Lower leg skin (tissue), 4 donors: ENCODE measurements around the gene SLC35F3. TPM values are rescaled to one million over a fixed set of nuclear protein-coding genes. Genes with fewer than 3 reads are reported as not detected.
"Not testable (repeated sequence)": the region's sequence is repeated elsewhere in the genome, so short reads cannot be mapped to it uniquely, and the experiment has no call there.

ENCODE experiments used
- DNase-seq, 2 donors: peaks; one replicate each; pipeline ENCODE4 v3.0.0-alpha.2; 2019; ENCODE audit warnings: low spot score in 2 of 2
- H3K4me3 ChIP-seq: fragments of 200-600 bp; sonication (generic); 2 replicates; pipeline ENCODE4 v1.5.1; 2017; ENCODE audit warnings: mild to moderate bottlenecking, low read depth; ENCODE audit not compliant: poor library complexity, severe bottlenecking
- POLR2A ChIP-seq, 2 donors: fragments of 450-650 bp; IDR thresholded peaks; one replicate each; pipeline ENCODE4 v1.6.1; 2016 to 2017; ENCODE audit warnings: antibody characterized with exemption in 2 of 2, mild to moderate bottlenecking in 1 of 2, moderate library complexity in 1 of 2
- WGBS, 2 donors: methylation state at CpG; one replicate each; pipeline ENCODE4 v1.1.5; 2018; 5-methylcytosine and 5-hydroxymethylcytosine counted together
- intact Hi-C: fragments of 100-400 bp; cut with DNase I; formaldehyde crosslinking; loops from one replicate; pipeline ENCODE4 v1.15.0; 2023; ENCODE audit warnings: low total_unique reads
- total RNA-seq, 4 donors: library from RNA; depleted of rRNA; stranded (reverse); fragments of >200 nt; gene quantifications; one replicate each; pipeline ENCODE4 v1.1.0, GENCODE V29; 2016
- TF ChIP-seq, protein P1 (sequence below), 3 donors: fragments of 450-650 bp; IDR thresholded peaks; one replicate each; pipeline ENCODE4 v1.5.1; 2016; ENCODE audit warnings: antibody characterized with exemption in 3 of 3, mild to moderate bottlenecking in 3 of 3, moderate library complexity in 2 of 3

The SLC35F3 gene
- total RNA-seq, 4 donors from 2014 or later, result 0.42 to 0.83 (median 0.64) TPM

DNA sequence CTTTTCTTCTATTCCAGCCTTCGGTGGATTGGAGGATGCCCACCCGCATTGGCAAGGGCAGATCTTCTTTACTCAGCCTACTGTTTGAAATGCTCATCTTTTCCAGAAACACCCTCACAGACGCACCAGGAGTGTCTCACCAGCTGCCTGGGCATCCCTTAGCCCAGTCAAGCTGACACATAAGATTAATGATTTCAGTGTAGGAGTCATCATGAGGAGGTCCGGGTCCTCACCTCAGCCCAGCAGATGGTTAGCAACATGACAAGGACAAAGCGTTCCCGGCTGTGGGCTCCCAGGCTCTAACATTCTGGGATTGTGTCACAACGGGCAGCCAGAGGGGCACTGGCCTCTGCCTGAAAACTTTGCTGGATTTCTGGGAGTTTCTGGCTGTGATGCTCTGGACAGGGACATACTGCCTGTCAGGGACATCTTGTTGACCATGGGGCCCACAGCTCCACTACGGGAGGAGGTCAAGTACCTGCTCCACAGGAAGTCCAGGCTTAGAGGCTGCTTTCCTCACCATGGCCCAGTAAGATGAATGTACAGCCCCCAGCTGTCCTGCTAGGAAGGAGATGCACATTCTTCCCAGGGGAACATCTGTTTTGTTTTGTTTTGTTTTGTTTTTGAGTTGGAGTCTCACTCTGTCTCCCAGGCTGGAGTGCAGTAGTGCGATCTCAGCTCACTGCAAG lies 264.8 kb downstream of the SLC35F3 start:
- no peak for DNase-seq
- no peak overlapping the region for H3K4me3 ChIP-seq
- no peak for TF ChIP-seq POLR2A (IDR thresholded peaks at IDR 0.05)
- TF ChIP-seq, protein P1, sequence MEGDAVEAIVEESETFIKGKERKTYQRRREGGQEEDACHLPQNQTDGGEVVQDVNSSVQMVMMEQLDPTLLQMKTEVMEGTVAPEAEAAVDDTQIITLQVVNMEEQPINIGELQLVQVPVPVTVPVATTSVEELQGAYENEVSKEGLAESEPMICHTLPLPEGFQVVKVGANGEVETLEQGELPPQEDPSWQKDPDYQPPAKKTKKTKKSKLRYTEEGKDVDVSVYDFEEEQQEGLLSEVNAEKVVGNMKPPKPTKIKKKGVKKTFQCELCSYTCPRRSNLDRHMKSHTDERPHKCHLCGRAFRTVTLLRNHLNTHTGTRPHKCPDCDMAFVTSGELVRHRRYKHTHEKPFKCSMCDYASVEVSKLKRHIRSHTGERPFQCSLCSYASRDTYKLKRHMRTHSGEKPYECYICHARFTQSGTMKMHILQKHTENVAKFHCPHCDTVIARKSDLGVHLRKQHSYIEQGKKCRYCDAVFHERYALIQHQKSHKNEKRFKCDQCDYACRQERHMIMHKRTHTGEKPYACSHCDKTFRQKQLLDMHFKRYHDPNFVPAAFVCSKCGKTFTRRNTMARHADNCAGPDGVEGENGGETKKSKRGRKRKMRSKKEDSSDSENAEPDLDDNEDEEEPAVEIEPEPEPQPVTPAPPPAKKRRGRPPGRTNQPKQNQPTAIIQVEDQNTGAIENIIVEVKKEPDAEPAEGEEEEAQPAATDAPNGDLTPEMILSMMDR (IDR thresholded peaks at IDR 0.05), result no peak
- WGBS, 2 donors, result 91 to 94% methylated on average over 9 of the region's 9 CpGs
- intact Hi-C loops, result no loop called here

DNA sequence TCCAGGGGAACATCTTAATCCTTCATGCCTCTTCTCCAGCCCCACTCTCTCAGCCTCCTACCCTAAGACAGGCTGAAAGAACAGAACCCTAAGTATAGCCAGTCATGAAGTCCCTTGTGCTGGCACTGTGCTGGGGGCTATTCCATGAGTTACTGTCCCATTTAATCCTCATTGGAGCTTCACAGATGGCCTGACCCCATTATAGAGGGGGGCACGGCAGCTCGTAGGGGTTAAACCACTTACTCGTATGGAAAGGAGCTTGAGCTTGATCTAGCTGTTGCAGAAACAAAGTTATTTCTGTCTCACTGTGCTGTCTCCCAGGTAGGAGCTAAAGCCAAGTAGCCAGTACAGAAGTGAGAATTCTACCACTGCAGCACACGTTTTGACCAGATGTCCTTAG lies 265.6 kb downstream of the SLC35F3 start:
- no peak for DNase-seq
- 64% methylated on average over 4 of the region's 4 CpGs for WGBS, 2 donors
- no peak overlapping the region for H3K4me3 ChIP-seq
- TF ChIP-seq, protein P1 (IDR thresholded peaks at IDR 0.05), result no peak
- TF ChIP-seq POLR2A (IDR thresholded peaks at IDR 0.05), result no peak
- intact Hi-C loops, result no loop called here

DNA sequence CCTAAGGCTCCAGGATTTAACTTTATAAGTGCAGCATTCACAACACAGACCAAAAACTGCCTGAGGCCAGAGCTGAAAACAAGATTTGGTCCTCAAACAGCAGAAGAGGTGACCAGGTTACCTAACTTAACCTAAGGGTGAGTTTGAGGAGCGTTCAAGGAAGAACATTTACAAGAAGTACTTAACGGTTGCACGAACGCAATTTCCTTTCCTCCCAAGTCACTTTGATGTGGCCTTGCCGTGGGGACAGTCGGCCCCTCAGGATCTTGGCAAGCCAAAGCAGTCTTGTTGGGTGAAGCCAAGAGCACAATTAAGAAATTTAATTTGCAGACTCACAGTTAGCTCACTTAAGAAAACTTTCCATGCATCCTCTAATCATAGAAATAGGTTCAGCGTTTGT lies 266.1 kb downstream of the SLC35F3 start:
- DNase-seq, result peak in 1 of 2 donors; percentile 53
- TF ChIP-seq, protein P1 (IDR thresholded peaks at IDR 0.05), result no peak
- TF ChIP-seq POLR2A (IDR thresholded peaks at IDR 0.05), result no peak
- 36 to 42% methylated on average over 7 of the region's 7 CpGs for WGBS, 2 donors
- no peak overlapping the region for H3K4me3 ChIP-seq
- intact Hi-C loops, result no loop called here

DNA sequence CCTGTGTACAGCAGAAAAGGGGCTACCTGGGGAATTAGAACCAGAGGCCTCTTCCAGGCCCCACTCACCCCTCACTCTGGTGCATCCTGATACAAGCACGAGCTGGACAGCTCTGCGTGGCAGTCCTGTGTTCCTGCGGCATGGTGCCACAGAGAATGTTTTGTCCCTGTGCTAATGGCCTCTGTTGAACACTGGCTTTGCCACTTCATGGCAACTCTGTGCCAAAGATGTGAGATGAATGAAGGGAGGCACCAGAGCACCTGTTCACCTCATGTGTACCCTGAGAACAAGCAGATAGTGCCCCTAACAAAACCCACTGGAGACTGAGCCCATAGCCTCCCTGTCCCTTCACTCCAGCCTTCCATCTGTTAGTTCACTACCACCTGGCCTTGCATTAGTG lies 269.5 kb downstream of the SLC35F3 start:
- TF ChIP-seq, protein P1 (IDR thresholded peaks at IDR 0.05), result no peak
- TF ChIP-seq POLR2A (IDR thresholded peaks at IDR 0.05), result no peak
- 64 to 73% methylated on average over 3 of the region's 3 CpGs for WGBS, 2 donors
- peak in 1 of 2 donors; percentile 43 for DNase-seq
- intact Hi-C loops, result no loop called here
- H3K4me3 ChIP-seq, result no peak overlapping the region

DNA sequence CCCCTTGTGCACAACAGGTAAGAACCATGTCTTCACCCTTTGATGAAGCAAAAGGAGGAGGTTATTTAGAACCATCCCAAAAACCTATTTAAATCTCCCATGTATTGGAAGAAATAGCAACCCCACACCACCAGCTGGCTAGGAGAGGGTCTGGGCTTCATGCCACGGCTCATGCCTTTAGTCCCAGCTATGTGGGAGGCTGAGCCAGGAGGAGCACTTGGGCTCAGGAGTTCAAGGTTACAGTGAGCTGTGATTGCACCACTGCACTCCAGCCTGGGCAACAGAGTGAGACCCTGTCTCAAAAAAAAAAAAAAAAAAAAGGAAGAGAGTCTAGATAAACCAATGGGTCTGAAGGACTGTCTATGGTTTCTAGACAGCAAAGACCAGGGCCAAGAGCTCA lies 270.9 kb downstream of the SLC35F3 start:
- TF ChIP-seq, protein P1 (IDR thresholded peaks at IDR 0.05), result no peak
- TF ChIP-seq POLR2A (IDR thresholded peaks at IDR 0.05), result no peak
- no peak for DNase-seq
- no peak overlapping the region for H3K4me3 ChIP-seq
- intact Hi-C loops, result no loop called here
- WGBS, 2 donors, result 57 to 73% methylated on average over 1 of the region's 1 CpG

DNA sequence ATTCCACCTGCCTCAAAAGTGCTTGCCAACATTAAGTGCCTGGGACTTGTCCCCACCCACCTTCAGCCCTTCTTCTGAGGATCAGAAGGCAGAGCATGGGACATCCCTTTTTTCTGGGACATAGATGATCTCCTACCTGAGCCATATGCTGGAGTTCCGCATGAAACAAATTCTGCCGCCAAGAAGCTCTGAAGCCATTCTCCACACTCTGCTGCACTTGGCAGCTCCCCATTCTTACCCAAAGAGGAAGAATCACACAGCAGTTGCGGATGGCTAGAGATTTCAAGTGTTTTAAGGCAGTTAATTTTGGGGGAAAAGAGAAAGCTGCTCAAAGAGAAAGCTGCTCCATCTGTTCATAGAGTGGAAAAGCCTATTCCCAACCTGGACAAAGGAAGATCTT lies 271.5 kb downstream of the SLC35F3 start:
- intact Hi-C loops, result no loop called here

DNA sequence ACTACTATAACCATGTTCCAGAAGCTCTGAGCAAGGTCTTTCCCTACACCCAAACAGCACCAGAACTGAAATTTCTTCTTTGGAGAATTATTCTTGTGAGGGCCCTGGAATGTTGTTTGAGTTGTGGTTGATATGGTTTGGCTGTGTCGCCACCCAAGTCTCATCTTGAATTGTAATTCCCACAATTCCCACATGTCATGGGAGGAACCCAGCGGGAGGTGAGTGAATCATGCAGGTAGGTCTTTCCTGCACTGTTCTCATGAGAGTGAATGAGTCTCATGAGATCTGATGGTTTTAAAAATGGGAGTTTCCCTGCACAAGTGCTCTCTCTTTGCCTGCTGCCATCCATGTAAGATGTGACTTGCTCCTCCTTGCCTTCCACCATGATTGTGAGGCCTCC lies 272.4 kb downstream of the SLC35F3 start:
- intact Hi-C loops, DNase-seq, H3K4me3 ChIP-seq: not testable (repeated sequence)
- 75 to 88% methylated on average over 2 of the region's 2 CpGs for WGBS, 2 donors

More for the DNA sequence above, 271.5 kb downstream of the SLC35F3 start:
- no peak overlapping the region for H3K4me3 ChIP-seq
- TF ChIP-seq, protein P1 (IDR thresholded peaks at IDR 0.05), result no peak
- no peak for TF ChIP-seq POLR2A (IDR thresholded peaks at IDR 0.05)
- WGBS, 2 donors, result 90 to 92% methylated on average over 3 of the region's 3 CpGs
- DNase-seq, result peak in 1 of 2 donors; percentile 53
